Measurements from ENCODE around the gene BAK1. TPM values are rescaled to one million over a fixed set of nuclear protein-coding genes. Genes with fewer than 3 reads are reported as not detected.

The BAK1 gene
- polyA plus RNA-seq, 1 donor from 2014 or later, result 15.4 TPM

DNA sequence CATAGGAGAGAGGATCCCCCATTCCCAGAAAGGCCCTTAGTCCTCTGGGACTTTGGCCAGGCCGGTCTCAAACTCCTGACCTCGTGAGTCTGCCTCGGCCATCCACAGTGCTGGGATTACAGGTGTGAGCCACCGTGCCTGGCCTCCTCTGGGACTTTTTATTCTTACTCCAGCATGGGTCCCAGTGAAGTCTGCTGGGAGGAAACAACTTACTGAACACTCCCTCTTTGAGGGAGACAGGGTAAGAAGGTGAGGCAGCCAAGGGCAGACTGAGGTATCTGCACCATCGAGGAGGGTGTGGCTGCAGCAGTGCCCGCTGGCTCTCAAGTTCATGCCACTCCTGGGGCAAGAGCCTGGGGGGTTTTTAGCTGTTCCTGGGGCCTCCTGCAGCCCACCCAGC lies 2.4 kb downstream of the BAK1 start (continued):
- TF ChIP-seq EP300 (conservative IDR thresholded peaks at IDR 0.05; ENCODE audit: poor library complexity, severe bottlenecking) (no peak), EZH2 (IDR thresholded peaks at IDR 0.05; ENCODE audit: borderline replicate concordance, insufficient read depth, low read length, poor library complexity, severe bottlenecking) (no peak)

DNA sequence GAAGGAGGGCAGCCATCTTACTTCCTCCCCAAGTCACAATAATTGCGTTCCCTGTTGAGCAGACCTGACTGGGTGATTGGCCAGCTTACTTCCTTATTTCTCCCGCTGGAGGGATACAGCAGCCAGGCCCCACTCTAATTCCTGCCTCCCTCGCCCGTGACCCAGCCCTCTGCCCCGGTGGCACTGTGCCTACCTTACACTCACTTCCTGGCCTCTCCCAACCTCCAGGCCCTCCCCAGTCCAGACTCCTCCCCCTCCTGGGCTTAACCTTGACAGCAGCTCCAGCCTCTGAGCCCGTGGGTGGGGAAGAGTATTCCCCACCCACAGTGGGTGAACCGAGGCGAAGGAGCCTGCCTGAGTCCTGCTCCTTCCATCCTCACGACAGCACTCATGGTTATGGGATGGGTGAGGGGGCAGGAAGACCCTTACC lies 3.0 kb downstream of the BAK1 start:
- Histone ChIP-seq H3K27ac (ENCODE audit: low read length) (no peak overlapping the region), H2AFZ (ENCODE audit: low read depth, low read length) (no peak overlapping the region)
- TF ChIP-seq, protein P1, sequence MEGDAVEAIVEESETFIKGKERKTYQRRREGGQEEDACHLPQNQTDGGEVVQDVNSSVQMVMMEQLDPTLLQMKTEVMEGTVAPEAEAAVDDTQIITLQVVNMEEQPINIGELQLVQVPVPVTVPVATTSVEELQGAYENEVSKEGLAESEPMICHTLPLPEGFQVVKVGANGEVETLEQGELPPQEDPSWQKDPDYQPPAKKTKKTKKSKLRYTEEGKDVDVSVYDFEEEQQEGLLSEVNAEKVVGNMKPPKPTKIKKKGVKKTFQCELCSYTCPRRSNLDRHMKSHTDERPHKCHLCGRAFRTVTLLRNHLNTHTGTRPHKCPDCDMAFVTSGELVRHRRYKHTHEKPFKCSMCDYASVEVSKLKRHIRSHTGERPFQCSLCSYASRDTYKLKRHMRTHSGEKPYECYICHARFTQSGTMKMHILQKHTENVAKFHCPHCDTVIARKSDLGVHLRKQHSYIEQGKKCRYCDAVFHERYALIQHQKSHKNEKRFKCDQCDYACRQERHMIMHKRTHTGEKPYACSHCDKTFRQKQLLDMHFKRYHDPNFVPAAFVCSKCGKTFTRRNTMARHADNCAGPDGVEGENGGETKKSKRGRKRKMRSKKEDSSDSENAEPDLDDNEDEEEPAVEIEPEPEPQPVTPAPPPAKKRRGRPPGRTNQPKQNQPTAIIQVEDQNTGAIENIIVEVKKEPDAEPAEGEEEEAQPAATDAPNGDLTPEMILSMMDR (IDR thresholded peaks at IDR 0.05; ENCODE audit: poor library complexity, severe bottlenecking), result no peak
- TF ChIP-seq SMC3 (conservative IDR thresholded peaks at IDR 0.05; ENCODE audit: poor library complexity), result no peak
- TF ChIP-seq MXI1 (conservative IDR thresholded peaks at IDR 0.05; ENCODE audit: poor library complexity, severe bottlenecking), result no peak
- TF ChIP-seq RAD21 (conservative IDR thresholded peaks at IDR 0.05), result no peak
- TF ChIP-seq TAF1 (IDR thresholded peaks at IDR 0.05; ENCODE audit: low read depth), result no peak
- no peak for TF ChIP-seq EP300 (conservative IDR thresholded peaks at IDR 0.05; ENCODE audit: poor library complexity, severe bottlenecking)
- no peak for TF ChIP-seq POLR2AphosphoS5 (IDR thresholded peaks at IDR 0.05)
- TF ChIP-seq EZH2 (IDR thresholded peaks at IDR 0.05; ENCODE audit: borderline replicate concordance, insufficient read depth, low read length, poor library complexity, severe bottlenecking), result no peak
- TF ChIP-seq, protein P2, sequence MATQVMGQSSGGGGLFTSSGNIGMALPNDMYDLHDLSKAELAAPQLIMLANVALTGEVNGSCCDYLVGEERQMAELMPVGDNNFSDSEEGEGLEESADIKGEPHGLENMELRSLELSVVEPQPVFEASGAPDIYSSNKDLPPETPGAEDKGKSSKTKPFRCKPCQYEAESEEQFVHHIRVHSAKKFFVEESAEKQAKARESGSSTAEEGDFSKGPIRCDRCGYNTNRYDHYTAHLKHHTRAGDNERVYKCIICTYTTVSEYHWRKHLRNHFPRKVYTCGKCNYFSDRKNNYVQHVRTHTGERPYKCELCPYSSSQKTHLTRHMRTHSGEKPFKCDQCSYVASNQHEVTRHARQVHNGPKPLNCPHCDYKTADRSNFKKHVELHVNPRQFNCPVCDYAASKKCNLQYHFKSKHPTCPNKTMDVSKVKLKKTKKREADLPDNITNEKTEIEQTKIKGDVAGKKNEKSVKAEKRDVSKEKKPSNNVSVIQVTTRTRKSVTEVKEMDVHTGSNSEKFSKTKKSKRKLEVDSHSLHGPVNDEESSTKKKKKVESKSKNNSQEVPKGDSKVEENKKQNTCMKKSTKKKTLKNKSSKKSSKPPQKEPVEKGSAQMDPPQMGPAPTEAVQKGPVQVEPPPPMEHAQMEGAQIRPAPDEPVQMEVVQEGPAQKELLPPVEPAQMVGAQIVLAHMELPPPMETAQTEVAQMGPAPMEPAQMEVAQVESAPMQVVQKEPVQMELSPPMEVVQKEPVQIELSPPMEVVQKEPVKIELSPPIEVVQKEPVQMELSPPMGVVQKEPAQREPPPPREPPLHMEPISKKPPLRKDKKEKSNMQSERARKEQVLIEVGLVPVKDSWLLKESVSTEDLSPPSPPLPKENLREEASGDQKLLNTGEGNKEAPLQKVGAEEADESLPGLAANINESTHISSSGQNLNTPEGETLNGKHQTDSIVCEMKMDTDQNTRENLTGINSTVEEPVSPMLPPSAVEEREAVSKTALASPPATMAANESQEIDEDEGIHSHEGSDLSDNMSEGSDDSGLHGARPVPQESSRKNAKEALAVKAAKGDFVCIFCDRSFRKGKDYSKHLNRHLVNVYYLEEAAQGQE (IDR thresholded peaks at IDR 0.05; ENCODE audit: borderline replicate concordance), result no peak

DNA sequence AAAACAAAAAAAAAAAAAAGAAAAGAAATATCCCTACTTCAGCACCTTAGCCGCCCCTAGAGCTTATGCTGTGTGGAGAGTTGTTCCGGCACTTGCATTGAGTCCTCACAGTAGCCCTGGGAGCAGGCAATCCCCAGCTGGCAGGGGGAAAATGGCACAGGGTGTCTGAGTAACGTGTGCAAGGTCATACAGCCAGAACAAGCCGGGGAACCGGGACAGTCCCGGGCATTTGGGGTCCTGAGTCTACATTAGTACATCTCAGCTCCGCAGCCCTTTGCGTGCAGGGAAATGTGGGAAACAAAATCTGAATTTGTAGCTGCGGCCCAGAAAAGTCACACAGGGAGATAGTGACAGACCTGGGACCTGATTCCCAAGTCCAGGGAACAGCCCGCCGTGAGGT lies 3.4 kb downstream of the BAK1 start:
- Histone ChIP-seq H3K9me3 (ENCODE audit: low read length) (no peaks in the 10 kb centered on the region), H3K9ac (ENCODE audit: low read length) (no peak overlapping the region), H3K27me3 (ENCODE audit: insufficient read depth, low read depth, low read length) (no peaks in the 10 kb centered on the region), H3F3A (ENCODE audit: insufficient read depth, low read length, poor library complexity, severe bottlenecking) (no peaks in the 10 kb centered on the region), H4K20me1 (ENCODE audit: insufficient read depth) (no peaks in the 10 kb centered on the region), H3K9me2 (ENCODE audit: insufficient read depth, low read length) (no peaks in the 10 kb centered on the region), H3K79me2 (replicated peaks; ENCODE audit: insufficient read depth, low read length) (peaks cover 15% of the 10 kb centered on the region), H3K4me3 (ENCODE audit: low read length) (no peak overlapping the region), H3K27ac (ENCODE audit: low read length) (no peak overlapping the region), H3K4me2 (ENCODE audit: low read length) (no peak overlapping the region), H2AFZ (ENCODE audit: low read depth, low read length) (no peak overlapping the region), H3K36me3 (ENCODE audit: insufficient read depth, low read length) (no peaks in the 10 kb centered on the region)
- TF ChIP-seq TAF1 (IDR thresholded peaks at IDR 0.05; ENCODE audit: low read depth) (no peak), MXI1 (conservative IDR thresholded peaks at IDR 0.05; ENCODE audit: poor library complexity, severe bottlenecking) (no peak), RAD21 (conservative IDR thresholded peaks at IDR 0.05) (no peak), EZH2 (IDR thresholded peaks at IDR 0.05; ENCODE audit: borderline replicate concordance, insufficient read depth, low read length, poor library complexity, severe bottlenecking) (no peak), SMC3 (conservative IDR thresholded peaks at IDR 0.05; ENCODE audit: poor library complexity) (no peak), EP300 (conservative IDR thresholded peaks at IDR 0.05; ENCODE audit: poor library complexity, severe bottlenecking) (no peak)
- TF ChIP-seq, protein P2 (IDR thresholded peaks at IDR 0.05; ENCODE audit: borderline replicate concordance), result no peak
- TF ChIP-seq, protein P1 (IDR thresholded peaks at IDR 0.05; ENCODE audit: poor library complexity, severe bottlenecking), result no peak

More for the DNA sequence above, 3.0 kb downstream of the BAK1 start:
- H3K4me3 ChIP-seq (ENCODE audit: low read length), result no peak overlapping the region
- H3K27me3 ChIP-seq (ENCODE audit: insufficient read depth, low read depth, low read length), result no peaks in the 10 kb centered on the region
- peaks cover 15% of the 10 kb centered on the region for H3K79me2 ChIP-seq (replicated peaks; ENCODE audit: insufficient read depth, low read length)
- H3K9ac ChIP-seq (ENCODE audit: low read length), result no peak overlapping the region
- H3F3A ChIP-seq (ENCODE audit: insufficient read depth, low read length, poor library complexity, severe bottlenecking), result no peaks in the 10 kb centered on the region
- no peak overlapping the region for H3K4me2 ChIP-seq (ENCODE audit: low read length)
- no peaks in the 10 kb centered on the region for H4K20me1 ChIP-seq (ENCODE audit: insufficient read depth)
- no peaks in the 10 kb centered on the region for H3K9me2 ChIP-seq (ENCODE audit: insufficient read depth, low read length)
- H3K36me3 ChIP-seq (ENCODE audit: insufficient read depth, low read length), result no peaks in the 10 kb centered on the region
- H3K9me3 ChIP-seq (ENCODE audit: low read length), result no peaks in the 10 kb centered on the region

All from neural cell (in vitro differentiated cells).